Osteocyte (in vitro differentiated cells): ENCODE data around the gene RPL26. TPM values are rescaled to one million over a fixed set of nuclear protein-coding genes. Genes with fewer than 3 reads are reported as not detected.
"Not testable (repeated sequence)": the region's sequence is repeated elsewhere in the genome, so short reads cannot be mapped to it uniquely, and the experiment has no call there.

Experiments used
- DNase-seq: peaks from one replicate; pipeline ENCODE4 v3.0.0; 2021; ENCODE audit warnings: mixed read lengths; ENCODE audit not compliant: unreplicated experiment; ENCODE audit errors: extremely low spot score
- H3K27ac Mint-ChIP-seq: one replicate; pipeline ENCODE4 v1.8.0; 2021; ENCODE audit warnings: mild to moderate bottlenecking, mixed read lengths; ENCODE audit not compliant: unreplicated experiment
- H3K27me3 Mint-ChIP-seq: one replicate; pipeline ENCODE4 v1.8.0; 2021; ENCODE audit warnings: mixed read lengths; ENCODE audit not compliant: unreplicated experiment
- H3K36me3 Mint-ChIP-seq: one replicate; pipeline ENCODE4 v1.8.0; 2021; ENCODE audit warnings: mixed read lengths; ENCODE audit not compliant: unreplicated experiment
- H3K4me1 Mint-ChIP-seq: one replicate; pipeline ENCODE4 v1.8.0; 2021; ENCODE audit warnings: mixed read lengths; ENCODE audit not compliant: unreplicated experiment
- H3K4me3 Mint-ChIP-seq: one replicate; pipeline ENCODE4 v1.8.0; 2021; ENCODE audit warnings: mild to moderate bottlenecking, moderate library complexity, mixed read lengths; ENCODE audit not compliant: unreplicated experiment
- H3K9me3 Mint-ChIP-seq: one replicate; pipeline ENCODE4 v1.8.0; 2021; ENCODE audit warnings: mixed read lengths; ENCODE audit not compliant: unreplicated experiment
- total RNA-seq: library from RNA; stranded (reverse); gene quantifications from 2 replicates; pipeline ENCODE4 v1.2.1, GENCODE V29; 2021
- TF ChIP-seq, protein P1 (sequence below): fragments of 200-600 bp; sonication (generic); IDR thresholded peaks from 2 replicates; pipeline ENCODE4 v1.5.0; 2021; ENCODE audit warnings: antibody characterized with exemption, mild to moderate bottlenecking, moderate library complexity

Gene RPL26
- total RNA-seq, 1 donor from 2014 or later = 1,654 TPM

- peaks cover 3% of the 10 kb centered on the region for H3K9me3 Mint-ChIP-seq
- H3K4me3 Mint-ChIP-seq = no peak overlapping the region
- H3K4me1 Mint-ChIP-seq = no peaks in the 10 kb centered on the region
- H3K27ac Mint-ChIP-seq = no peak overlapping the region
- TF ChIP-seq, protein P1, sequence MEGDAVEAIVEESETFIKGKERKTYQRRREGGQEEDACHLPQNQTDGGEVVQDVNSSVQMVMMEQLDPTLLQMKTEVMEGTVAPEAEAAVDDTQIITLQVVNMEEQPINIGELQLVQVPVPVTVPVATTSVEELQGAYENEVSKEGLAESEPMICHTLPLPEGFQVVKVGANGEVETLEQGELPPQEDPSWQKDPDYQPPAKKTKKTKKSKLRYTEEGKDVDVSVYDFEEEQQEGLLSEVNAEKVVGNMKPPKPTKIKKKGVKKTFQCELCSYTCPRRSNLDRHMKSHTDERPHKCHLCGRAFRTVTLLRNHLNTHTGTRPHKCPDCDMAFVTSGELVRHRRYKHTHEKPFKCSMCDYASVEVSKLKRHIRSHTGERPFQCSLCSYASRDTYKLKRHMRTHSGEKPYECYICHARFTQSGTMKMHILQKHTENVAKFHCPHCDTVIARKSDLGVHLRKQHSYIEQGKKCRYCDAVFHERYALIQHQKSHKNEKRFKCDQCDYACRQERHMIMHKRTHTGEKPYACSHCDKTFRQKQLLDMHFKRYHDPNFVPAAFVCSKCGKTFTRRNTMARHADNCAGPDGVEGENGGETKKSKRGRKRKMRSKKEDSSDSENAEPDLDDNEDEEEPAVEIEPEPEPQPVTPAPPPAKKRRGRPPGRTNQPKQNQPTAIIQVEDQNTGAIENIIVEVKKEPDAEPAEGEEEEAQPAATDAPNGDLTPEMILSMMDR = no peak
- H3K36me3 Mint-ChIP-seq = no peaks in the 10 kb centered on the region
- peaks cover 3% of the 10 kb centered on the region for H3K27me3 Mint-ChIP-seq
- DNase-seq = no peak
These were observed 29.3 kb downstream of the RPL26 start for GRCh38 chr17:8353736-8354135.

- TF ChIP-seq, protein P1 = no peak
- no peak for DNase-seq
- Mint-ChIP-seq H3K36me3 (no peaks in the 10 kb centered on the region), H3K4me1 (no peaks in the 10 kb centered on the region), H3K27me3 (peaks cover 16% of the 10 kb centered on the region), H3K4me3 (no peak overlapping the region), H3K27ac (no peak overlapping the region), H3K9me3 (no peaks in the 10 kb centered on the region)
These were observed 32.7 kb downstream of the RPL26 start for GRCh38 chr17:8350339-8350738.

DNA sequence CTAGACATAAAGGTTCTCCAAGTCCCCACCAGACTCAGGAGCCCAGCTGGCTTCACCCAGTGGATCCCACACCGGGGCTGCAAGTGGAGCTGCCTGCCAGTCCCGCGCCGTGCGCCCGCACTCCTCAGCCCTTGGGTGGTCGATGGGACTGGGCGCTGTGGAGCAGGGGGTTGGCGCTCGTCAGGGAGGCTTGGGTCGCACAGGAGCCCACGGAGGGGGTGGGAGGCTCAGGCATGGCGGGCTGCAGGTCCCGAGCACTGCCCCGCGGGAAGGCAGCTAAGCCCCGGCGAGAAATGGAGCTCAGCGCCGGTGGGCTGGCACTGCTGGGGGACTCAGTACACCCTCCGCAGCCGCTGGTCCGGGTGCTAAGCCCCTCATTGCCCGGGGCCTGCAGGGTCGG, 36.0 kb downstream of the RPL26 start:
- H3K27me3 Mint-ChIP-seq = peaks cover 23% of the 10 kb centered on the region
- not testable (repeated sequence) for H3K4me3 Mint-ChIP-seq, H3K27ac Mint-ChIP-seq, DNase-seq, H3K36me3 Mint-ChIP-seq, H3K4me1 Mint-ChIP-seq, H3K9me3 Mint-ChIP-seq

GRCh38 chr17:8345951-8346665, 36.9 kb downstream of the RPL26 start:
- H3K27me3 Mint-ChIP-seq = peaks cover 23% of the 10 kb centered on the region

GRCh38 chr17:8345052-8345690, 37.8 kb downstream of the RPL26 start:
- TF ChIP-seq, protein P1 = no peak
- Mint-ChIP-seq H3K4me1 (peaks cover 4% of the 10 kb centered on the region), H3K9me3 (no peaks in the 10 kb centered on the region), H3K36me3 (no peaks in the 10 kb centered on the region), H3K27ac (no peak overlapping the region), H3K27me3 (peaks cover 23% of the 10 kb centered on the region), H3K4me3 (no peak overlapping the region)
- DNase-seq = no peak

More at GRCh38 chr17:8345951-8346665, 36.9 kb downstream of the RPL26 start:
- TF ChIP-seq, protein P1 = no peak
- no peak overlapping the region for H3K4me3 Mint-ChIP-seq
- no peaks in the 10 kb centered on the region for H3K9me3 Mint-ChIP-seq
- H3K36me3 Mint-ChIP-seq = no peaks in the 10 kb centered on the region
- peaks cover 4% of the 10 kb centered on the region for H3K4me1 Mint-ChIP-seq
- no peak overlapping the region for H3K27ac Mint-ChIP-seq
- no peak for DNase-seq
